ENCODE data around the gene TEN1. TPM values are rescaled to one million over a fixed set of nuclear protein-coding genes. Genes with fewer than 3 reads are reported as not detected.

The TEN1 gene
- total and polyA plus RNA-seq, 2 of the 13 experiments (the other 11 are each of a cell fraction or from before 2014, with no cell fraction given): 18.0 to 21.3 TPM

DNA sequence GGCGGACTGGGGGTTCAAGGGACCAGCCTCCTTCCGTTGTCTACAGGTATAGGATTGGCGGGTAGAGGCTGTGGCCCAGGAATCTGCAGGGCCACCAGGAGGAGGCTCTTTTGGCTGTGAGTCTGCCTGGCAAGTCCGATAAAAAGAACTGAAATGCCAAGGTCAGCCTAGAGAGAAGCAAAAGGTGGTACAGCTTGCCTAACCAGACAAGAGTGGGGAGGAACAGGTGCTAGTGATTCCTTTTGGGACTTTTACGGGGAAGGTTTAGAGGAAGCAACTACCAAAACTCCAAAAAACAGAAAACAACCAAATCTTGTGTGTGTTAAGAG lies 53.7 kb downstream of the TEN1 start (continued):
- TF ChIP-seq ZBED4 (CRISPR knock-in tag; IDR thresholded peaks at IDR 0.05; ENCODE audit: borderline replicate concordance) (0 out of 2 replicates have a peak, but pooled peaks have one; percentile 1), CEBPG (CRISPR knock-in tag; IDR thresholded peaks at IDR 0.05) (no peak), ATF5 (CRISPR knock-in tag; IDR thresholded peaks at IDR 0.05; ENCODE audit: low read depth) (no peak), ADNP (CRISPR knock-in tag; IDR thresholded peaks at IDR 0.05) (no peak), NR2F6 (IDR thresholded peaks at IDR 0.05) (no peak), NR2F6 (CRISPR knock-in tag; IDR thresholded peaks at IDR 0.05) (no peak), KDM2A (CRISPR knock-in tag; IDR thresholded peaks at IDR 0.05; ENCODE audit: borderline replicate concordance, low read depth) (no peak), CENPT (CRISPR knock-in tag; IDR thresholded peaks at IDR 0.05; ENCODE audit: low read depth) (no peak), ETV5 (CRISPR knock-in tag; IDR thresholded peaks at IDR 0.05; ENCODE audit: borderline replicate concordance) (no peak; the same call in 1 of the 2 replicates), ZNF879 (CRISPR knock-in tag; IDR thresholded peaks at IDR 0.05) (no peak), ZFY (CRISPR knock-in tag; IDR thresholded peaks at IDR 0.05) (0 out of 2 replicates have a peak, but pooled peaks have one; percentile 9), MBD4 (IDR thresholded peaks at IDR 0.05; ENCODE audit: borderline replicate concordance, low read length) (no peak), NFATC3 (CRISPR knock-in tag; IDR thresholded peaks at IDR 0.05) (0 out of 2 replicates have a peak, but pooled peaks have one; percentile 1), MLLT10 (CRISPR knock-in tag; IDR thresholded peaks at IDR 0.05) (no peak), ZNF510 (CRISPR knock-in tag; IDR thresholded peaks at IDR 0.05; ENCODE audit: low read depth) (no peak), XRCC5 (optimal IDR thresholded peaks at IDR 0.05; ENCODE audit: low read length) (no peak), ZNF619 (CRISPR knock-in tag; IDR thresholded peaks at IDR 0.05) (no peak), ZNF552 (CRISPR knock-in tag; IDR thresholded peaks at IDR 0.05; ENCODE audit: borderline replicate concordance) (no peak), YY1 (IDR thresholded peaks at IDR 0.05; ENCODE audit: insufficient read depth, insufficient replicate concordance, low read depth, low read length) (no peak), ZNF12 (CRISPR knock-in tag; IDR thresholded peaks at IDR 0.05) (no peak)
- TF ChIP-seq, protein P1, sequence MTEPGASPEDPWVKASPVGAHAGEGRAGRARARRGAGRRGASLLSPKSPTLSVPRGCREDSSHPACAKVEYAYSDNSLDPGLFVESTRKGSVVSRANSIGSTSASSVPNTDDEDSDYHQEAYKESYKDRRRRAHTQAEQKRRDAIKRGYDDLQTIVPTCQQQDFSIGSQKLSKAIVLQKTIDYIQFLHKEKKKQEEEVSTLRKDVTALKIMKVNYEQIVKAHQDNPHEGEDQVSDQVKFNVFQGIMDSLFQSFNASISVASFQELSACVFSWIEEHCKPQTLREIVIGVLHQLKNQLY (CRISPR knock-in tag; IDR thresholded peaks at IDR 0.05): no peak
- TF ChIP-seq, protein P2, sequence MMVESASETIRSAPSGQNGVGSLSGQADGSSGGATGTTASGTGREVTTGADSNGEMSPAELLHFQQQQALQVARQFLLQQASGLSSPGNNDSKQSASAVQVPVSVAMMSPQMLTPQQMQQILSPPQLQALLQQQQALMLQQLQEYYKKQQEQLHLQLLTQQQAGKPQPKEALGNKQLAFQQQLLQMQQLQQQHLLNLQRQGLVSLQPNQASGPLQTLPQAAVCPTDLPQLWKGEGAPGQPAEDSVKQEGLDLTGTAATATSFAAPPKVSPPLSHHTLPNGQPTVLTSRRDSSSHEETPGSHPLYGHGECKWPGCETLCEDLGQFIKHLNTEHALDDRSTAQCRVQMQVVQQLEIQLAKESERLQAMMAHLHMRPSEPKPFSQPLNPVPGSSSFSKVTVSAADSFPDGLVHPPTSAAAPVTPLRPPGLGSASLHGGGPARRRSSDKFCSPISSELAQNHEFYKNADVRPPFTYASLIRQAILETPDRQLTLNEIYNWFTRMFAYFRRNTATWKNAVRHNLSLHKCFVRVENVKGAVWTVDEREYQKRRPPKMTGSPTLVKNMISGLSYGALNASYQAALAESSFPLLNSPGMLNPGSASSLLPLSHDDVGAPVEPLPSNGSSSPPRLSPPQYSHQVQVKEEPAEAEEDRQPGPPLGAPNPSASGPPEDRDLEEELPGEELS (CRISPR knock-in tag; IDR thresholded peaks at IDR 0.05): no peak

Measured in HepG2 (cell line).